GM10266 (cell line): Measurements from ENCODE around the gene ABCA7.

Experiments
- DNase-seq: peaks from one replicate; pipeline ENCODE4 v3.0.0; 2012; ENCODE audit errors: extremely low spot score
- TF ChIP-seq, protein P1 (sequence below): IDR thresholded peaks from 2 replicates; pipeline ENCODE4 v1.5.1; 2012; ENCODE audit warnings: mild to moderate bottlenecking, low read depth; ENCODE audit not compliant: control insufficient read depth, insufficient read depth; ENCODE audit errors: missing control alignments

ABCA7 gene

DNA sequence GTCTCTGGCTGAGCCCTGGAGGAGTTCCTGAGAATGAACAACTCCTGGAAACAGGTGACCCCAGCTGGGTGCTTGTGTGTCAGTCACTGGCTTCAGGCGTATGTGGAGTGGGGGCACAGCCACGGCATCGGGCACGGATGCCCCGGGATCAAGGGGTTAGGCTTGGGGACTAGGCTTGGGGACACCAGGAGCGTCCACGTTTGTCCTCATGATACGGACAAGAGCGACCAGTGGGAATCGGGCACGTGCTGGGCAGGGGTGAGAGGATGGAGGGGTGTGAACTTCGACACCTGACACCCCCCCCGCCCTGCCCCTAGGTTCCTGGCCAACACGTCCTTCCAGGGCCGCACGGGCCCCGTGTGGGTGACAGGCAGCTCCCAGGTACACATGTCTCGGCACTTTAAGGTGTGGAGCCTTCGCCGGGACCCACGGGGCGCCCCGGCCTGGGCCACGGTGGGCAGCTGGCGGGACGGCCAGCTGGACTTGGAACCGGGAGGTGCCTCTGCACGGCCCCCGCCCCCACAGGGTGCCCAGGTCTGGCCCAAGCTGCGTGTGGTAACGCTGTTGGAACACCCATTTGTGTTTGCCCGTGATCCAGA is 35.6 kb upstream of the ABCA7 start:
- TF ChIP-seq, protein P1, sequence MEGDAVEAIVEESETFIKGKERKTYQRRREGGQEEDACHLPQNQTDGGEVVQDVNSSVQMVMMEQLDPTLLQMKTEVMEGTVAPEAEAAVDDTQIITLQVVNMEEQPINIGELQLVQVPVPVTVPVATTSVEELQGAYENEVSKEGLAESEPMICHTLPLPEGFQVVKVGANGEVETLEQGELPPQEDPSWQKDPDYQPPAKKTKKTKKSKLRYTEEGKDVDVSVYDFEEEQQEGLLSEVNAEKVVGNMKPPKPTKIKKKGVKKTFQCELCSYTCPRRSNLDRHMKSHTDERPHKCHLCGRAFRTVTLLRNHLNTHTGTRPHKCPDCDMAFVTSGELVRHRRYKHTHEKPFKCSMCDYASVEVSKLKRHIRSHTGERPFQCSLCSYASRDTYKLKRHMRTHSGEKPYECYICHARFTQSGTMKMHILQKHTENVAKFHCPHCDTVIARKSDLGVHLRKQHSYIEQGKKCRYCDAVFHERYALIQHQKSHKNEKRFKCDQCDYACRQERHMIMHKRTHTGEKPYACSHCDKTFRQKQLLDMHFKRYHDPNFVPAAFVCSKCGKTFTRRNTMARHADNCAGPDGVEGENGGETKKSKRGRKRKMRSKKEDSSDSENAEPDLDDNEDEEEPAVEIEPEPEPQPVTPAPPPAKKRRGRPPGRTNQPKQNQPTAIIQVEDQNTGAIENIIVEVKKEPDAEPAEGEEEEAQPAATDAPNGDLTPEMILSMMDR, result no peak
- DNase-seq, result no peak

DNA sequence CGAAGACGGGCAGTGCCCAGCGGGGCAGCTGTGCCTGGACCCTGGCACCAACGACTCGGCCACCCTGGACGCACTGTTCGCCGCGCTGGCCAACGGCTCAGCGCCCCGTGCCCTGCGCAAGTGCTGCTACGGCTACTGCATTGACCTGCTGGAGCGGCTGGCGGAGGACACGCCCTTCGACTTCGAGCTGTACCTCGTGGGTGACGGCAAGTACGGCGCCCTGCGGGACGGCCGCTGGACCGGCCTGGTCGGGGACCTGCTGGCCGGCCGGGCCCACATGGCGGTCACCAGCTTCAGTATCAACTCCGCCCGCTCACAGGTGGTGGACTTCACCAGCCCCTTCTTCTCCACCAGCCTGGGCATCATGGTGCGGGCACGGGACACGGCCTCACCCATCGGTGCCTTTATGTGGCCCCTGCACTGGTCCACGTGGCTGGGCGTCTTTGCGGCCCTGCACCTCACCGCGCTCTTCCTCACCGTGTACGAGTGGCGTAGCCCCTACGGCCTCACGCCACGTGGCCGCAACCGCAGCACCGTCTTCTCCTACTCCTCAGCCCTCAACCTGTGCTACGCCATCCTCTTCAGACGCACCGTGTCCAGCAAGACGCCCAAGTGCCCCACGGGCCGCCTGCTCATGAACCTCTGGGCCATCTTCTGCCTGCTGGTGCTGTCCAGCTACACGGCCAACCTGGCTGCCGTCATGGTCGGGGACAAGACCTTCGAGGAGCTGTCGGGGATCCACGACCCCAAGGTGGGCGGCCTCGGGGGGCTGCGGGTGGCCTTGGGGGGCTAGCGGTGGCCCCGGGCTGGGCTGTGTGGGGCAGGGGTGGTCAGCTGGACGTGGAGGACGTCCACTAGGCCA is 34.9 kb upstream of the ABCA7 start:
- TF ChIP-seq, protein P1, result no peak

DNA sequence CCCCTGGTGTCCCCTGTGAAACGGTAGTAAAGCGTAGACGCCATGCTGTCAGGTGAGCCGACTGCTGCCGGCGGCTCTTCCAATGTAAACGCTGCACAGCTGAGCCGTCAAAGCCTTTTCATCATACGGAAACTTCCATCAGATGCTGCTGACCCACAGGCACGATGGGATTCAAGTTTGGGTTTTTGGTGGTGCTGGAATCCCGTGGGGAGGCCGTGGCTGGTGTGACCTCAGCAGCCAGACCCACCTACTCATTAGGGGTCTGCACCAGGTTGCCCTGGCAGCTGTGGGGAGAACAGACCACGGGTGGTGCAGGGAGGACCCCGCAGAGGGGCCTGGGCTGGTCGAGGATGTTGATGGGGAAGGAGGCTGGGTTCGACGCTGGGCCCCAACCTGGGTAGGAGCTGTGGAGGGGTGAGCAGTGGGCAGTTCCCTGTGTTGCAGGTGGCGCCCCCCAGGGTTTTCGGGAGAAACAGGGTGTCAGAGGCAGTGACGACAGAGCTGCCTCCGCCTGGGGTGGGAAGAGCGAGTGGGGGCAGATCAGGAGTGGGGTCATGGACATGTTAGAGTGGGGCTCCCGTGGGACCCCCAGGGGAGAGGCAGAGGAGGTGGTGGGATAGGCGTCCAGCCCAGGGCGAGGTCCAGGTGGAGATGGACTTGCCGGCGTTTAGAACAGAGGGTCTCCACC is 33.1 kb upstream of the ABCA7 start:
- no peak for DNase-seq
- TF ChIP-seq, protein P1, result no peak

More for the DNA sequence above, 34.9 kb upstream of the ABCA7 start:
- no peak for DNase-seq

DNA sequence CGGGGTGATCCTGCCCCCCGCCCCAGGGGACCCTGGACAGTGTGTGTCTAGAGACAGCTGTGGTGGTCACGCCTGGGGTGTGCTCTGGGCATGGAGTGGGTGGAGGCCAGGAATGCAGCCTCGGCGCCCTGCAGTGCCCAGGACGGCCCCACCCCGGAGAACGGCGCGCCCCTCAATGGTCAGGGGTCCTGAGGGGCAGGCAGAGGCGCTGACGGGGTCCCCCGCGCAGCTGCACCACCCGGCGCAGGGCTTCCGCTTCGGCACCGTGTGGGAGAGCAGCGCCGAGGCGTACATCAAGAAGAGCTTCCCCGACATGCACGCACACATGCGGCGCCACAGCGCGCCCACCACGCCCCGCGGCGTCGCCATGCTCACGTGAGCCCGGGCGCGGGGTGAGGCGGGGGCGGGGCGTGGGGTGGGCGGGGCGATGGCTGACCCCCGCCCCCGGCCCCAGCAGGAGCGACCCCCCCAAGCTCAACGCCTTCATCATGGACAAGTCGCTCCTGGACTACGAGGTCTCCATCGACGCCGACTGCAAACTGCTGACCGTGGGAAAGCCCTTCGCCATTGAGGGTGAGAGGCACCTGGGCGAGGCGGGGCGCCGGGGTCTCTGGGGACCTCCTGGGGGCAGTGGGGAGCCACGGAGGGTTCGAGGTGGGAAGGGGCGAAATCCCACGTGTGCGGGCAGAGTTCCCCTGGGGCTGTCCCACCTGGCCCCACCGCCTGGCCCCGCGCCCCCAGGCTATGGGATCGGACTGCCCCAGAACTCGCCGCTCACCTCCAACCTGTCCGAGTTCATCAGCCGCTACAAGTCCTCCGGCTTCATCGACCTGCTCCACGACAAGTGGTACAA is 32.3 kb upstream of the ABCA7 start:
- TF ChIP-seq, protein P1, result no peak
- no peak for DNase-seq

DNA sequence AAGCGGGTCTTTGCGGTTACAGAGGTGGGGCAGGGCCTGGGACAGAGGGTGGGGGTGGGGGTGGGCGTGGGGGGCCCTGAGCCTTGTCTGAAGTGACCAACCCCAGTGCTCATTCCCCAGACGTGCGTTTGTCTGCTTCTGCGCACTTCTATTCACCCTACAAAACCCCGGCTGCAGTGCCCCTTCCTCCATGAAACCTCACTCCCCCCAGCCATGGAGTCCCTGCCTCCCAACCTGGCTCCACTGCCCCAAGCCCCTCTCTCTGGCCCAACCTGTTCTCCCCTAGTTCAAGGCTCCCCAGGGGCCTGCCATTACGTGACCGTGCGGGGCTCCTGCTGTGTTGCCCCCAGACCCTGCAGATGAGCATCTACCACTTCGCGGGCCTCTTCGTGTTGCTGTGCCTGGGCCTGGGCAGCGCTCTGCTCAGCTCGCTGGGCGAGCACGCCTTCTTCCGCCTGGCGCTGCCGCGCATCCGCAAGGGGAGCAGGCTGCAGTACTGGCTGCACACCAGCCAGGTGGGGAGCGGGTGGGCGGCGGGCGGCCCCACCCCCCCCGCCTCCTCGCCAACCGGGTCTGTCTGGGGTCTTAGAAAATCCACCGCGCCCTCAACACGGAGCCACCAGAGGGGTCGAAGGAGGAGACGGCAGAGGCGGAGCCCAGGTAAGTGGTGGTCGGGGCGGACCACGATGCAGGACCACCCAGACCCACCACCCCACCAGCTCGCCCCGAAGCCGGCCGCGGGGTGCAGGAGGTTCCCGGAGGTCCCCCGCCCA is 31.5 kb upstream of the ABCA7 start:
- no peak for DNase-seq
- TF ChIP-seq, protein P1, result no peak

DNA sequence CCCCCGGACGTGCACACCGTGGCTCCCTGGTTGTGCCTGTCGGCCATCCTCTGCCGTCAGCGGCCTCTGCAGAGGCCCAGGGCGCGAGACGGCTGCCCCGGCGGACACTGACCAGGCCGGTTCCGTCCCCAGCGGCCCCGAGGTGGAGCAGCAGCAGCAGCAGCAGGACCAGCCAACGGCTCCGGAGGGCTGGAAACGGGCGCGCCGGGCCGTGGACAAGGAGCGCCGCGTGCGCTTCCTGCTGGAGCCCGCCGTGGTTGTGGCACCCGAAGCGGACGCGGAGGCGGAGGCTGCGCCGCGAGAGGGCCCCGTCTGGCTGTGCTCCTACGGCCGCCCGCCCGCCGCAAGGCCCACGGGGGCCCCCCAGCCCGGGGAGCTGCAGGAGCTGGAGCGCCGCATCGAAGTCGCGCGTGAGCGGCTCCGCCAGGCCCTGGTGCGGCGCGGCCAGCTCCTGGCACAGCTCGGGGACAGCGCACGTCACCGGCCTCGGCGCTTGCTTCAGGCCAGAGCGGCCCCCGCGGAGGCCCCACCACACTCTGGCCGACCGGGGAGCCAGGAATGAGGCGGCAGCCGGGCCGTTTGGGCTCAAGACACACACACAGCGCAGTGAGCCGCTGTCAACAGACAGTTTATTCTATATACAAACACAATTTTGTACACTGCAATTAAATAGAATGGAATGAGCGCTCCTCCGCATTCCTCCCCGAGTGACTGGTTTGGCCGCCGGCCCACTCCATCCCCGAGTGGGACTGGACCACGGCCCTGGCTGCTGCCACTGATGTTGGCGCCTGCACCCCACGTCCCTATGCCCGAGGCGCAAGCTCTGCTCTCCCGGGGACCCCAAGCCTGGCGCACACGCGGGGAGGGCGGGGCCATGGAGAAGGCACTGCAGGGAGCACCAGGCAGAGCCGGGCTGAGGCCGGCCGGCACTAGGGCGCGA is 30.6 kb upstream of the ABCA7 start:
- no peak for DNase-seq
- TF ChIP-seq, protein P1, result no peak
